GM19099 (cell line): ENCODE data around the gene PLEKHA8.

Source experiments
- POLR2A ChIP-seq: IDR thresholded peaks from 3 replicates; pipeline ENCODE4 v1.6.1; 2011; ENCODE audit warnings: low read depth; ENCODE audit not compliant: insufficient read length; ENCODE audit errors: extremely low read depth

PLEKHA8 gene

DNA sequence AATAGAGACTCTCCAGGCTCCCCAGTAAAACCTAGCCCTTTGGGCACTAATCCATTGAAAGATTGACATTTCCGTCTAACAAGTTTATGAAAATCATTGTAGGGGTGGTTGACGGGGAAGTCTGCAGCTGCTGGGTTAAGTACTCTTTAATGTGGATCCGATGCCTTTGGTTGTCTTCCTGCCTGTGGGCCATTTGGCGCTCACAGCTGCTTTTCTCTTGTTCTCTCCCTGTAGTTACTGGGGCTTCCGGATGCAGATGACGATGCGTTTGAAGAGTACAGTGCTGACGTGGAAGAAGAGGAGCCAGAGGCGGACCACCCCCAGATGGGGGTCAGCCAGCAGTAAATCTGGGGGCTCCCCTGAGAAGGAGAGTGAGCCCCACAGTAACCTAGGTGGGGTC is 129.0 kb downstream of the PLEKHA8 start:
- TF ChIP-seq POLR2A = no peak

DNA sequence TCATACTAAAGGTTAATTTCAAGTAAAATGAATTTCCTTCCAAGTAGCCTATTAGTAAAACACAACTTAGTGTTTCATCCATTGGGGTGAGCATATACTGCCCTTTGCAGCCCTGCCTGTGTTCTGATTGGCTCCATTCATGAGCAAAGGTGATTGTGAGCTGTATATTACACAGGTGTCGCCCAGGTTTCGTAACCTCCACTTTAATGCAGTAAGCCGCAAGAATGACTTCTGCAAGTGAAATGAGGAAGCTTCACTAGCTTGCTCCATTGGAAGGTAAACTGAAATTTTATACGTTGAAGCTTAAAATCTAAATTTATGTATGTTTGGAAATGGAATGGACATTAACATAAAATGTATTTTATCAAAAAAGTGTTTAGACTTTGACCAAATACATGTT is 131.0 kb downstream of the PLEKHA8 start:
- no peak for TF ChIP-seq POLR2A

DNA sequence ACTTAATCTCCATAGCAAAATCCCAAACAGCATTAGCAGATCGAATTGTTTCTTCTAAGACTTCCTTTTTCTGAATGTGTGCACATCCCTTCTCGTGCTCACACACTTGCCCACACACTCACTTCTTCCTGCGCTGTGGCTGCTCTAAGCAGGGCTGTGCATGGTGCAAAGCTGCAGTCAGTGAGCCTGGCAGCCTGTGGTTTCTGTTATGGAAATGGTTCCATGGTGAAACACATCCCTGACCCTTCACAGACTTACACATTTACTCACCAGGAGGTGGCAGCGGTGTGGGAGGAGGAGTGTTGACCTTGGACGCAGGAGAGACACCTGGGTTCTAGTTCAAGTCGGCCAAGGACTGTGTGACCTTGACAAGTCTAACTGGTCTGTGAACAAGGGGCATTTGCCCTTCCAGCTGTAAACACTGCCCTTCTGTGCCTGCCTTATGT is 131.5 kb downstream of the PLEKHA8 start:
- TF ChIP-seq POLR2A = no peak

DNA sequence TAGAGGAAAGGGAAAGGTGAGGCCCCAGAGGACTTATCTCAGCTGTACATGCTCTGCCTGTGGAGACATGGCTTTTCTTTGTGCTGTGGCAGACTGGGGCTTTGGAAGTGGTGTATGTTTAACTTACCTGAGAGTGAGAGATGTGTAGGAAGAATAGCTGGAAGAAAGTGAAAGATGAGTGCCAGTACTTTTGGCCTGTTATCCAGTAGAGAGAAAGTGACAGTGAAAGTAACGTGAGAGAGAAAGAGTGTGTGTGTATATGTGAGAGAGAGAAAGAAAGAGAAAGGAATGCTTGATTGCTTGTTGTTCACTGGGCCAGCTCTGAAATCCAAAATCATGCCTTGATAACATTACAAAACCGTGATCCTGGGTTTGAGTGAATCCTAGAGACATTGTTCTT is 132.1 kb downstream of the PLEKHA8 start:
- TF ChIP-seq POLR2A = no peak

GRCh38 chr7:30162133-30162532 is 133.9 kb downstream of the PLEKHA8 start:
- TF ChIP-seq POLR2A = no peak

GRCh38 chr7:30162622-30163124 is 134.5 kb downstream of the PLEKHA8 start:
- TF ChIP-seq POLR2A = peak; percentile 18

- TF ChIP-seq POLR2A = no peak
These were observed 135.2 kb downstream of the PLEKHA8 start for GRCh38 chr7:30163231-30163894.

DNA sequence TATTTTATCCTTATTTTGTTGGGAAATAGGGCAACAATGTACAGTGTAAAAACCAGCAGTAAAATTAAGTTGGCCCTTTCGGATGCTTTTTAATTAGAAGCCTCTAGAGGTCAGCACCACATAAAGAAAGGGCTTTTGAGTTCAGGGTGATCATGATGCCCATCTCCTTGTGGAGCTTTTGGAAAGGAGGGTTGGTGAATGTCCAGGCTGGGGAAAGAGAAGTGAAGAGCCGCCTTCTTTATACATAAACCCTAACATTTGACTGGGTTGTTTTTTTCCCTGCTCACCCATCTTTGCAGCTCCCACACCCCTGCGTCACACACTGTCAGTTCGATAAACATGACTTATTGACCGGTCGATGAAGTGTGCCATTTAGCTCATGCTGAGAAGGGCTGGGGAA is 136.4 kb downstream of the PLEKHA8 start:
- no peak for TF ChIP-seq POLR2A

DNA sequence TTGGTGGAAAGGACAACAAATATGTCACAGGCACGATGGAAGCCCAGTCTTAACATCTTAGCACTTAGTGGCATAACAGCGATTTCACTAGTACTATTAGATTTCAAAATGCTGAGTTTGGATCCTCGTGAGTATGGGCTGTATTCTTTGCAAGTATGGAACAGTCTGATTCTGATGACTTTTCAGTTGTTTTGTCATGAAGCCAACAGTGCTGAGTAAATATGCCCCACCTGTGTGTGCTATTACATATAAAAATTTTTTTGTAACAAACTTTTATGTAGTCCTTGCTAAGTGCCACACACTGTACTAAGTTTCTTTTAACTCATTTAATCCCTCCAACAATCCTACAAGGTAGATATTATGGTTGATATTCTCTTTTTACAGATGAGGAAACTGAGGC is 137.4 kb downstream of the PLEKHA8 start:
- no peak for TF ChIP-seq POLR2A

DNA sequence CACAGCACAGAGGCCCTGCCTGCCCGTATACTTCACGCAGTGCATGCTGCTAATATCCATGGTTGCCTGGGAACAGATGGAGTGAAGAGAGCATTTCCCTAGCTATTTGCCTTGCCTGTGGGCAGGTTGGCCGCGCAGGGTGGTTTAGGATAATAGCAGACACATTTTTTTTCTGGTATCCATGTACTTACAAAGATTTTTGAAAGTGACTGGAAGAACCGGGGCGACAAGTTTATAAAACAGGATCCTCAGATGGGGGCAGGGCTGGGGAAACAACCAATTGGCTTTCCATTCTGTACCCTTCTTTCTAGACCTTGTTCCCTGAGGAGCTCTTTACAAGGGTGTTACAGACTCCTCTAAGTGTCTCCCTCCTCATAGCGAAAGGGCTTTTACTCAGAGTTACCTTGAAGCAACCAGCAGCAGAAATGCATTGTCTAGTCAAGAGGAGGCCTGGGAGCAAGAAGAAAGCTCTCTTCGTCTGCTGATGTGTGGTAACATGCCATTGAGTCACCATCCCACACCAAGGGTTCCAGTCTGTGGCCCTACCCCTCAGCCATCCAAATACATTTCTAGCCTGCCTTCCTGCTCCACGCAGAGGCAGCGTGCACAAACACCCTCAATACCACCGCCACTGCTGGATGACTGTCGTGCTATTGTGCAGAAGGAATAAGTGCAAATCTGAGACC is 138.1 kb downstream of the PLEKHA8 start:
- no peak for TF ChIP-seq POLR2A

DNA sequence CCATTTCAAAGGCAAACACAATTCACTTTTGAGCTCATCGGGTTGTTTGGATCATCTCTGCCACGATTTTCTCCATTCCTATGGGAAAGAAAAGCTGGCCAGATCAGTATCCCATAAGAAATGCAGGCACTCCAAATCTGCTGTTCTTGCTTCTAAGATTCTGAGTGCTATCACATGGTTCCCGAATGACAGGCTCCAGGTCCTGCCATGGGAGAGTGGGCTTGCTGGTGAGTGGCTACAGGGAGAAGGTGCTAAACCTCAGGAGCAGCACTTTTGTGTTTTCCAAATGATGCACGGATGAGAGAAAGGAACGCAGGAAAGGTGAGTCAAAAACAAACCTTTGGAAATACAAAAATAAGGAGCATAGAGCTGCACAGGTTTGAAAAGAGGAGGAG is 138.6 kb downstream of the PLEKHA8 start:
- no peak for TF ChIP-seq POLR2A

GRCh38 chr7:30167901-30168300 is 139.7 kb downstream of the PLEKHA8 start:
- no peak for TF ChIP-seq POLR2A

DNA sequence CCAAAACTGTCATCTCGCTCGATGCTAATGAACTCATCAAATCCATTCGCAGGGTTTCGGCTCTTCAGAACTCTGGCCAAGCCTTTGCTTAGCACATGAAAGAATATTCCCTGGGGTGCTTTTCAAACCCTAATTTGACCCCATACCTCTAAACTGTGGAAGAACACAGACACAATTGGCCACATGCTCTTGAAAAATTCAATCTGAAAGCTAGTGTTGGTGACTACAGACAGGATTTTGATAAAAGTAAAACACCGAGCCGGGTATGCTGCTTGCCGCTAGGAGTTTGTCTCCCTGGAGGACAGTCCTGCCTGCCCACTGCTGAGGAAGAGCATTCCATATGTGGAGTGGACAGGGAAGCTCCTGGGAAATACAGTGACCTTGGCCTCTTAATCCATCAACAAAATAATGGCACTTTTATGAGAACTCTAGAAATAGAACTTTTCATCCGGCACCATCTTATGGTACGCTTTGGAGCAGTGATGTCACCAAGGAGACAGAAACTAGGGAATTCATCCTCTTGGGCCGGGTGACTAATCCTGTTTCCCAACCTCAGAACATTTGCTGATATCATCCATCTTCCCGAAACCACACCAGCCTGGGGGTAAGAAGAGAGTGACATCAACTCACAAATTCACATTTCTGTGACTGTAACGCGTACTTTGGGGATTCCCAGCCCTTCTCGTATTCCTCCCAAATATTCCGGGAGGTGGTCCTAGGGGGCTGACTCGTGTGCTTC is 140.8 kb downstream of the PLEKHA8 start:
- no peak for TF ChIP-seq POLR2A

GRCh38 chr7:30169579-30169978 is 141.4 kb downstream of the PLEKHA8 start:
- no peak for TF ChIP-seq POLR2A

DNA sequence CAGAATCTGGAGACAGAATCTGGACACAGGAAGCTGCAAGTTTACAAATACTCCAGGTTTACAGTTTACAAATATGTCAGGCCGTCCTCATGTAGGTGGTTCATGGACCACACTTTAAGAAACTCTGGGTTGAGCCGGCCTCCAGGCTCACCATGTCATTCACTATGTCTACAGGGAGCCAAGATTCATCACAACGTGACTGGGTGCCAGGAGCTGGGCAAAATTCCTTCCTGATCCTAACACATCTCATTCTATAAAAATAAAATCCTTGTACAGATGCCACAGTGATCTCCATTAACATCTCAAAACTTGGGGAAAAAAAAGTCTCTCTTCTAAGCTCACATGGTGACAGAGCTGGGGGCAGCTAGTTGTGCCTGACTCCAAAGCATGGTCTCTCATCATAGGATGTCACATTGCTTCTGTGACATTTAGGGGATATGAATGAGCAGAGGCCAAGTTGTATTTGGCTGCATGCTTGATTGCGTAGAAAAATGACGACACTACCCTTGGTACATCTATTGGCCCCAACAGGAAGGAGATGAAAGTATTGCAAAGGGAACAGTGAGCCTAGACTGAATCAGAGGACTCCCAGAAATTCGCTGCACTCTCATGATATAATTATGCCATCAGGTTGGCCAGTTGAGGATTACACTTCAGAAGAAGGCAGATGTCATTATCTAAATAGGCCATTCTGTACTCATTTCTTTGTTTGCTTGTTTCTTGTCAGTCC is 142.4 kb downstream of the PLEKHA8 start:
- TF ChIP-seq POLR2A = no peak

DNA sequence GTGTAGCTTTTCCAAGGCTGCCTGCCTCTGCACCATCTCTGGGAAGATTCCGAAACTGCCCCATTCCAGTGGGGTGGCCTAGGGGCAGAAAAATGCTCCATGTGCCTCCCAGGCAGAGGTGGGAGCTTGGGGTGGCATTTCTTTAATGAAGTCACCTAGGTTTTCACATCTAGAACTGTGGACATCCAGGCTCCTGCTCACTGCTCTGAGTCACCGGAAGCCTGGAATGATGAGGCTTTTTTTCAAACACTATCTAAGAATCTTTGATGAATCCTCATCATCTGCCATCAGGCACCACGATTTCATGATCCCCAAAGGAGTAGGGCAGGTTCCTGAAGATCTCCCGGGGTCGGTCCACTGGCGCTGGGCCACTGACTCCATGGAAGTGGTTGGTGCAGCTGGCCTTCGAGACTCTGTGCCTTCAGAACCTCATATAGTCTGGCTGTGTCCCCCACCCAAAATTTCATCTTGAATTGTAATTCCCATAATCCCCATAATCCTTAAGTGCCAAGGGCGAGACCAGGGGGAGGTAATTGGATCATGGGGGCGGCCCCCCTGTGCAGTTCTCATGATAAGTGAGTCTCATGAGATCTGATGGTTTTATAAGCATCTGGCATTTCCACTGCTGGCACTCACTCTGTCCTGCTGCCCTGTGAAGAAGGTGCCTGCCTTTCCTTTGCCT is 143.7 kb downstream of the PLEKHA8 start:
- no peak for TF ChIP-seq POLR2A
